HG03045 (cell line): Measurements from ENCODE around the gene TRAF7.

ENCODE experiments used
- ATAC-seq: cut with Tn5 transposase; IDR thresholded peaks from one replicate; pipeline ENCODE4 v1.9.1; 2021; ENCODE audit warnings: mild to moderate bottlenecking, moderate library complexity; ENCODE audit not compliant: unreplicated experiment

The TRAF7 gene

GRCh38 chr16:2163211-2163881, 7.8 kb downstream of the TRAF7 start:
- ATAC-seq, result no peak

DNA sequence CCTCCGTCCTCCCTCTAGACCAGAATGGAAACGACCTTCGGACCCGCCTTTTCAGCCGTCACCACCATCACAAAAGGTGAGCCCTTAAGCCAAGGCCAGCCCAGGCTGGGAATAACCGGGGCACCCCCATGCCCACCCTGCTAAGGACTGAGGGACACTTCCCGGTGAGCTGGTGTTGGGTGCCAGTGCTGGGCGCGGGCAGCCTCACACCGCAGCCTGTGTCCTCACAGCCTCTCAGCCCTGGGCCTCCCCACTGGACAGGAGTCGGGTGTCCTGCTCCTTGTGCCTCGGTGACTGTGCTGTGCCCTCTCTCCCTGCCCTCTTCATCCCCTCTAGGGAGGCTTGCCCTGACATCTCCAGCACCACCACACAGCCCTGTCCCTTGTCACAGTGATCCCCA, 10.3 kb downstream of the TRAF7 start:
- ATAC-seq, result no peak

GRCh38 chr16:2166263-2167067, 10.9 kb downstream of the TRAF7 start:
- ATAC-seq, result no peak

DNA sequence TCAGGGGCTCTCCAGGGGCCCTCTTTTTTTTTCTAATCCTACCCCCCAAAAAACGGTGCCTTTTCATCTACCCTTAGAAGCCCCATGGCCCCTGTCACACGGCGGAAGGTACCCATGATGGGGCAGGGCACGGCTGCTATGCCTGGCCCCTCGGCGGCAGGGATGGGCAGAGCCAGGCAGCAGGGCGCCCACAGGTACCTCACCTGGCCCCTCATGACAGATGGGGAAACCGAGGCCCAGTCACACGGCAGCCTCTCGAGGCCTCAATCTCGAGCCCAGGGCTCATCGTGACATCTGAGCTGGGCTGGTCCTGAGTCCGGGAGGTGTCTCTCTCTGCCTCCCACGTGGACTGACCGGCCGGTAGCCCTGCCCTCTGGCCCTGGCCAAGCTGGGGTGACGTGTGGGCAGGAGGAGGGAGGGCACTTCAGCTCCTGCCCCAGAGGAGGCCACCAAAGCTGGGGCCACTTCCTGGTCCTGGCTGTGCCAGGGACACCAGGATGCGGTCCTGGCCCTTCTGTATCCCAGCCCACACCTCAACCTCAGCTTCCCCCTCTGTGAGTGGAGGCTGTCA, 11.6 kb downstream of the TRAF7 start:
- ATAC-seq, result no peak

DNA sequence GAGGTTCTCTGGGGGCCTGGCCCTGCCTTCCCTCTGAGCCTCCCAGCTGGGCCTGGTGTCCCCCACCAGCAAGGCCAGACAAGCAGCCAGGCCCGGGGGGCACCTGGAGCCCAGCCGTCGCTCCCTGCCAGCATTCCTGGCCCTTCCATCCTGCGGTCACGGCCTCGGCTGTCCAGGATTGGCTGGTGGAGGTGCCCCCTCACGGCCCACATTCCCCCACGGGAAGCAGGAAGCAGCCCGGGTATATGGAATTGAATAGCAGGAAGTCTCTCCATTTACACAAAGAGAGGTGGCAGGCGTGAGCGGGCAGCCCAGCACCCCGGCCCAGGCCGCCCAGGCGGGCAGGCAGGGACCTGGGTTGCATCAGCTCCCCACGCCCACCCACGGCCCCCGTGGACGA, 14.5 kb downstream of the TRAF7 start:
- no peak for ATAC-seq

- no peak for ATAC-seq
These were observed 15.2 kb downstream of the TRAF7 start for GRCh38 chr16:2170587-2171435.

DNA sequence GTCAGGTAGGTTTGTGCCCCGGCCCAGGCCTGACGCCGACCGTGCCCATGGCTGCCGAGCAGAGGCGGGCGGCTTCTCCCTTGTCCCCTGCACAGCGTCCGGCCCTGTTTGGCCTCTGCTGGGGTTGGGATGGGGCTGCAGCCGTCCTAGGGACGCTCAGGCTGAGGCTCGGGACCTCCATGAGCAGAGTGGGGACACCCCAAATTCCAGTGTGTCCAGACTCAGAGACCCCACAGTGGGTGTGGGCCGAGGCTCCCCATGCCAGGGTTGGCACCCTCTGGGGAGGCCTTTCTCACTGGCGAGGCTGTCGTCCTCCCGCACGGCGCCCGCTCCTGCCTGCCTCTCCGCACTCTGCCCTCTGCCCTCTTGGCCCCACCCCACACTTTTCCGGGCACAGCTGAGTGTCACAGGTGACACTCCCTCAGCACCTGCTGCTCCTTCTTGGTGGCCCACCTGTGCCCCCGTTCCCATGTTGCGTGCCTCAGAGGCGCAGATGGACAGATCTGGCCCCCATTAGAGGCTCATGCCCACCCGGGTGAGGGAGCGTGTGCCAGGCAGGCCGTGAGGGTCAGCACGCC, 16.1 kb downstream of the TRAF7 start:
- ATAC-seq, result no peak

DNA sequence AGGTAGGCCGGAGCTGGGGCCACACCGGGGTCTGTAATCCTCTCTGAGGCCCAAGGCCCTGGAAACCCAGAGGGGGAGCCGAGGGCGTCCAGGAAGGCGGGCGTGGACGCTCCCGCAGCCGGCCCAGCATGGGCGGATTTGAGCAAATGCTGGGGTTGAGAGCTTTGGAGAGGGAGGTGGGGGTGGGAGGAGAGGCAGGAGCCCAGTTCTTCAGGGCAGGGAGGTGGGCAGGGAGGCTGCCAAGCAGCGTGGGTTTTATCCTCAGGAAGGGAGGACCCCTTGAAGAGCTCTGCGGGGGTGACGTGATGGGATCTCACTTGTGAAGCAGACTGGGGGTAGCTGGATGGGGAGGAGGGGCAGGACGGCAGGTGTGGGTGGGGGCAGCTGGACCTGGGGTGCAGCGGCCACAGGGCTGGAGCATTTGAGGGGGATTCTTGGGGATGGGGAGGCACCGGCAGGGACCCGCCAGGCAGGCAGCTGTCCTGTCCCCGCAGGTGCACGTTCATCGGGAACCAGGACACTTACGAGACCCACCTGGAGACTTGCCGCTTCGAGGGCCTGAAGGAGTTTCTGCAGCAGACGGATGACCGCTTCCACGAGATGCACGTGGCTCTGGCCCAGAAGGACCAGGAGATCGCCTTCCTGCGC, 17.2 kb downstream of the TRAF7 start:
- no peak for ATAC-seq

DNA sequence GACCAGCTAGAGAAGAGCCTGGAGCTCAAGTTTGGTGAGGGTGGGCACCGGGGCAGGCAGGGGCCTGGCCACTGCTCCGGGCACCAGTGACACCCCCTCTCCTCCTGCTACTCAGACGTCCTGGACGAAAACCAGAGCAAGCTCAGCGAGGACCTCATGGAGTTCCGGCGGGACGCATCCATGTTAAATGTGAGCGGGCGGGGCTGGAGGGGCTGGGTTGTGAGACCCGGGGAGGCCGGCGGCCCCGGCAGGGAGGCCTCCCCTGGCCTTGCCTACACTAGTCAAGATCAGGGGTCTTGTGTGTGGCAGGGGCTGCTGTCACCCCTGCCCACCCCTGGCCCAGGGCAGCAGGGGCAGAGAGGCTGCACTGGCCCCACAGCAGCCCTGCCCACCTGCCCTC, 17.8 kb downstream of the TRAF7 start:
- ATAC-seq, result no peak

- ATAC-seq, result no peak
These were observed 18.3 kb downstream of the TRAF7 start for GRCh38 chr16:2173916-2174315.

DNA sequence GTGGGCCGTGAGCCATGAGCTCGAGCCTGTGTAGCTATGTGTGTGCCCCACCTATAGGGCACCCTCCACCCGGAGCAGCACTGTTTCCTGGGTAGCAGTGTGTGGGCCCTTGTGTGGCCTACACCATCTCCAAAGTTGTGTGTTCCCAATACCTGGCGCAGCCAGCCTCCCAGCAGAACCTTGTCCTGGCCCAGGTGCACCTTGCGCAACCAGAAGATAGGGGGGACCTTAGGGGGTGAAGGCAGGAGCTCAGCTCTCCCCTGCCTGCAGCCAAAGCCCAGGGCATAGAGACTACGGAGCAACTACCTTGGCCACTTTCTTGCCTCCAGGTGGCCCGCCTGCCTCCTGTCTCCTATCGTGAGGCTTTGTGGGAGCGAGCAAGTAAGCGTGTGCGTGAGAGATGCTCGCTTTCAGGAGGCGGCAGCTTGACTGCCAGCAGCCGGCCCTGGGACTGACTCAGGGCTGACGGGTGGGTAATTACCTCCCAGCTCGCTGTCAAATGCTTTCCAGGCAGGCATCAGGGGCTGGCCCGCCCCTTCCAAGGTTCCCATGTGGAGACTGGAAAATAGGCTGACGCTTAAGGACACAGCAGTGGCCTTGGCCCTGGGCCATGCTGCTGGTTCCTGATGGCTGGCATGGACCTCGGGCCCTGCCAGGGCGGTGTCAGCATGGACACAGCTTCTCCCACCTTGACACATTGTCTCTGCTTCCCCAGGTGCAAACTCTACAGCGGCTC, 19.0 kb downstream of the TRAF7 start:
- no peak for ATAC-seq

GRCh38 chr16:2175454-2175853, 19.9 kb downstream of the TRAF7 start:
- ATAC-seq, result no peak

GRCh38 chr16:2176047-2176446, 20.5 kb downstream of the TRAF7 start:
- no peak for ATAC-seq

DNA sequence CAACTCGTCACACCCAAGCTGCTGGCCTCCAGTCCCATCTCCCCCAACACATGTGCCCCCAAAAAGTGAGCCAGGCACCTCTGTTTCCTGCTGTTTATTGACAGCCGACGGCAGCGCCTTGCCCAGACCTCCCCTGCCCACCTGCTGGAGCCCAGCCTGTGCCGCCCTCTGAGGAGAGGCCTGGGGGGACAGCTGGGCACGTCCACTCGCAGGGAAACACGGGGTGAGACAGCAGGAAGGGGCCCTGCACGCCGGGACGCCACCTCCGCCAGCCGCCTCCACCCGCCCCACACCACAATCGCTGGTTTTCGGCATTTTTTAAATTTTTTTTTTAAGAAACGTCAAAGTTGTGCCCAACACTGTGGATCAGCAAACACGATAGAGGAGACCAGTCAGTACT, 21.5 kb downstream of the TRAF7 start:
- ATAC-seq, result no peak

- no peak for ATAC-seq
These were observed 22.0 kb downstream of the TRAF7 start for GRCh38 chr16:2177561-2177960.

- ATAC-seq, result no peak
These were observed 22.9 kb downstream of the TRAF7 start for GRCh38 chr16:2178321-2179106.

DNA sequence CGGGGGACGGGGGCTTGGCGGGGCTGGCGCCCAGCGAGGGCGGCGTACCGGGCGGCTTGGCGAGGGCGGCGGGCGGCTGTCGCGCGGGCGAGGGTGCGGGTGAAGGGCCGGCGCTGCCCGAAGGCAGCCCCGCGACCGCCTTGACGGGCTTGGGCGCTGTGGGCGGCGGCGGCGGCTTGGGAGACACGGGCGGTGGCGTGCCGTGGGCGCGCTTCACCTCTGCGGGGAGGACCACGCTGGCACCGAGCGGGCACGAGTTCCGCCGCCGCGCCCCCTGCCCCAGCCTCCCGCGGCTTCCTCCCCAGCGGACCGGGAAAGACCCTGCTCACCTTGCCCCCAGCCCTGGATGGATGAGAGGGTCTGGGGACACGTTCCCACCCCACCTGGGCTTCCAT, 23.5 kb downstream of the TRAF7 start:
- no peak for ATAC-seq

GRCh38 chr16:2179576-2179975, 24.0 kb downstream of the TRAF7 start:
- ATAC-seq, result no peak

DNA sequence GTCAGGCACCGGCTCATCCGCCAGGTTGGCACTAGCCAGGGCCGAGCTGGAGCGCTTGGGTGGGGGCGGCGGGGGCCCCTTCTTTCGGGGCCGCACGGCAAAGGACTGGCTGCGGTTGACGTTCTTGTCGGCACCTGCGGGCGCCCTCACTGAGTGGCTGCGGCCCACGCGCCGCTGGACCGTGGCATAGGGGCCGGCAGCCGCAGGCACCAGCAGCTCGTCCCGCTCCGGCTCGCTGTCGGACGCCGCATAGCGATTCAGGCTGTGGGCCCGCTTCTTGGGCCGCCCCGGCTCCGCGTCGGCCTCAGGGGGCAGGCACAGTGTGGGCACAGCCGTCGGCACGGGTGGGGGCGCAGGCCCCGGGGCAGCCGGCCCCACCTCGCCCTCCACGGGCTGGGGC, 24.9 kb downstream of the TRAF7 start:
- no peak for ATAC-seq
